ENCODE results near the gene TRIM65. TPM values are rescaled to one million over a fixed set of nuclear protein-coding genes. Genes with fewer than 3 reads are reported as not detected.
A peak's percentile ranks its signal among the peaks of the same experiment; 100 is the strongest.

The TRIM65 gene
- total and polyA plus RNA-seq, 2 of the 13 experiments (the other 11 are each of a cell fraction or from before 2014, with no cell fraction given): 10.3 to 22.4 TPM

DNA sequence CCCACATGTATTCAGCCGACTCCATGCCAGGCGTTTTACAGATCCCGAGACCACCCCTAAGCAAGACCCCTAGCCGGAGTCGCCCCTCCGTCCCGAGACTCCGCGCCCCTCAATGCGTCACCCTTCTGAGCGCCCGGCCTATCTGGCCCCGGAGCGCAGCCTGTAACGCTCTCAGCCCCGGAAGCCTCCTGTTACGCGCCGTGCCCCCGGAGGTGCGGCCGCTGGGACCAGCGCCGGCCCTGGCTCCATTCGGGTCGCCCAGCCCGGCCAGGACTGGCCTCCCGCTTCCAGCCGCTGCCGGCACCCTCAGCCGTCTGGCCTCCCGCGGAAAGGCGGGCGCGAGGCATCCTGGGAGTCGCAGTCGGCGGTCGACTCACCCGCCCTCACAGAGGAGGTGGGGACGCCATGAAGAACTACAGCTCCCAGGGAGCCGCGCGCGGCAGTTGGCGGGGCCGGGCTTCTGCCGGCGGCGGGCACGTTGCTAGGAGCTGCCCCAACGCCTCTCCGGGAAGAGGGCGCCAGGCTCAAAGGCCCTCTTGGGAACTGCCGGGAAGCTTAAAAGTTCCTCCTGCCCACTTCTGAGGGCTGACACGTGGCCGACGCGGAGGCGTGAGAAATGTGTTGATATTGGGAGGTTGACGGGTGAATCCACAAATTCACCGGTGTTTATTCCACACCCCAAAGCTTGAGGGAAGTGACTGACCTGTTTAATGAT is 44.1 kb upstream of the TRIM65 start, which contains the start of gene FBF1 (continued):
- TF ChIP-seq, protein P1, sequence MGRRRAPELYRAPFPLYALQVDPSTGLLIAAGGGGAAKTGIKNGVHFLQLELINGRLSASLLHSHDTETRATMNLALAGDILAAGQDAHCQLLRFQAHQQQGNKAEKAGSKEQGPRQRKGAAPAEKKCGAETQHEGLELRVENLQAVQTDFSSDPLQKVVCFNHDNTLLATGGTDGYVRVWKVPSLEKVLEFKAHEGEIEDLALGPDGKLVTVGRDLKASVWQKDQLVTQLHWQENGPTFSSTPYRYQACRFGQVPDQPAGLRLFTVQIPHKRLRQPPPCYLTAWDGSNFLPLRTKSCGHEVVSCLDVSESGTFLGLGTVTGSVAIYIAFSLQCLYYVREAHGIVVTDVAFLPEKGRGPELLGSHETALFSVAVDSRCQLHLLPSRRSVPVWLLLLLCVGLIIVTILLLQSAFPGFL (CRISPR knock-in tag; IDR thresholded peaks at IDR 0.05): no peak
- TF ChIP-seq ZNF644 (CRISPR knock-in tag; IDR thresholded peaks at IDR 0.05; ENCODE audit: low read depth): no peak
- no peak for TF ChIP-seq ZFP41 (CRISPR knock-in tag; IDR thresholded peaks at IDR 0.05; ENCODE audit: borderline replicate concordance)
- no peak for TF ChIP-seq MBNL3 (CRISPR knock-in tag; conservative IDR thresholded peaks at IDR 0.05)
- TF ChIP-seq, protein P2, sequence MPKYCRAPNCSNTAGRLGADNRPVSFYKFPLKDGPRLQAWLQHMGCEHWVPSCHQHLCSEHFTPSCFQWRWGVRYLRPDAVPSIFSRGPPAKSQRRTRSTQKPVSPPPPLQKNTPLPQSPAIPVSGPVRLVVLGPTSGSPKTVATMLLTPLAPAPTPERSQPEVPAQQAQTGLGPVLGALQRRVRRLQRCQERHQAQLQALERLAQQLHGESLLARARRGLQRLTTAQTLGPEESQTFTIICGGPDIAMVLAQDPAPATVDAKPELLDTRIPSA (CRISPR knock-in tag; IDR thresholded peaks at IDR 0.05; ENCODE audit: borderline replicate concordance): peak; percentile 74
- TF ChIP-seq, protein P3, sequence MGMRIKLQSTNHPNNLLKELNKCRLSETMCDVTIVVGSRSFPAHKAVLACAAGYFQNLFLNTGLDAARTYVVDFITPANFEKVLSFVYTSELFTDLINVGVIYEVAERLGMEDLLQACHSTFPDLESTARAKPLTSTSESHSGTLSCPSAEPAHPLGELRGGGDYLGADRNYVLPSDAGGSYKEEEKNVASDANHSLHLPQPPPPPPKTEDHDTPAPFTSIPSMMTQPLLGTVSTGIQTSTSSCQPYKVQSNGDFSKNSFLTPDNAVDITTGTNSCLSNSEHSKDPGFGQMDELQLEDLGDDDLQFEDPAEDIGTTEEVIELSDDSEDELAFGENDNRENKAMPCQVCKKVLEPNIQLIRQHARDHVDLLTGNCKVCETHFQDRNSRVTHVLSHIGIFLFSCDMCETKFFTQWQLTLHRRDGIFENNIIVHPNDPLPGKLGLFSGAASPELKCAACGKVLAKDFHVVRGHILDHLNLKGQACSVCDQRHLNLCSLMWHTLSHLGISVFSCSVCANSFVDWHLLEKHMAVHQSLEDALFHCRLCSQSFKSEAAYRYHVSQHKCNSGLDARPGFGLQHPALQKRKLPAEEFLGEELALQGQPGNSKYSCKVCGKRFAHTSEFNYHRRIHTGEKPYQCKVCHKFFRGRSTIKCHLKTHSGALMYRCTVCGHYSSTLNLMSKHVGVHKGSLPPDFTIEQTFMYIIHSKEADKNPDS (CRISPR knock-in tag; IDR thresholded peaks at IDR 0.05): peak; percentile 85
- TF ChIP-seq, protein P4, sequence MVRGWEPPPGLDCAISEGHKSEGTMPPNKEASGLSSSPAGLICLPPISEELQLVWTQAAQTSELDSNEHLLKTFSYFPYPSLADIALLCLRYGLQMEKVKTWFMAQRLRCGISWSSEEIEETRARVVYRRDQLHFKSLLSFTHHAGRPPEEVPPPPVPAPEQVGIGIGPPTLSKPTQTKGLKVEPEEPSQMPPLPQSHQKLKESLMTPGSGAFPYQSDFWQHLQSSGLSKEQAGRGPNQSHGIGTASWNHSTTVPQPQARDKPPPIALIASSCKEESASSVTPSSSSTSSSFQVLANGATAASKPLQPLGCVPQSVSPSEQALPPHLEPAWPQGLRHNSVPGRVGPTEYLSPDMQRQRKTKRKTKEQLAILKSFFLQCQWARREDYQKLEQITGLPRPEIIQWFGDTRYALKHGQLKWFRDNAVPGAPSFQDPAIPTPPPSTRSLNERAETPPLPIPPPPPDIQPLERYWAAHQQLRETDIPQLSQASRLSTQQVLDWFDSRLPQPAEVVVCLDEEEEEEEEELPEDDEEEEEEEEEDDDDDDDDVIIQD (CRISPR knock-in tag; IDR thresholded peaks at IDR 0.05; ENCODE audit: low read depth): peak; percentile 83; the same call in 1 of the 2 replicates
- 0 out of 2 replicates have a peak, but pooled peaks have one; percentile 37 for TF ChIP-seq ZNF570 (CRISPR knock-in tag; IDR thresholded peaks at IDR 0.05; ENCODE audit: borderline replicate concordance)
- TF ChIP-seq ZMYM2 (CRISPR knock-in tag; IDR thresholded peaks at IDR 0.05): no peak
- TF ChIP-seq RARG (CRISPR knock-in tag; IDR thresholded peaks at IDR 0.05; ENCODE audit: low read depth): no peak
- no peak for TF ChIP-seq HOXA7 (CRISPR knock-in tag; IDR thresholded peaks at IDR 0.05)
- TF ChIP-seq GTF3A (CRISPR knock-in tag; conservative IDR thresholded peaks at IDR 0.05): peak; percentile 95; the same call in 1 of the 2 replicates
- TF ChIP-seq CBFB (CRISPR knock-in tag; IDR thresholded peaks at IDR 0.05): peak; percentile 95
- TF ChIP-seq NONO (IDR thresholded peaks at IDR 0.05): no peak
- TF ChIP-seq NONO (CRISPR knock-in tag; conservative IDR thresholded peaks at IDR 0.05): peak; percentile 98
- TF ChIP-seq ZNF891 (CRISPR knock-in tag; IDR thresholded peaks at IDR 0.05): peak; percentile 82; the same call in 1 of the 2 replicates
- TF ChIP-seq ZNF121 (CRISPR knock-in tag; IDR thresholded peaks at IDR 0.05): no peak; the same call in 1 of the 2 replicates
- peak; percentile 84 for TF ChIP-seq SPEN (CRISPR knock-in tag; IDR thresholded peaks at IDR 0.05; ENCODE audit: low read depth)
- TF ChIP-seq ZNF746 (CRISPR knock-in tag; IDR thresholded peaks at IDR 0.05): peak; percentile 53
- TF ChIP-seq ZZZ3 (CRISPR knock-in tag; IDR thresholded peaks at IDR 0.05; ENCODE audit: borderline replicate concordance): peak; percentile 84; the same call in 1 of the 2 replicates
- TF ChIP-seq ZBTB7A (CRISPR knock-in tag; IDR thresholded peaks at IDR 0.05): peak; percentile 45; the same call in 1 of the 2 replicates
- TF ChIP-seq, protein P5, sequence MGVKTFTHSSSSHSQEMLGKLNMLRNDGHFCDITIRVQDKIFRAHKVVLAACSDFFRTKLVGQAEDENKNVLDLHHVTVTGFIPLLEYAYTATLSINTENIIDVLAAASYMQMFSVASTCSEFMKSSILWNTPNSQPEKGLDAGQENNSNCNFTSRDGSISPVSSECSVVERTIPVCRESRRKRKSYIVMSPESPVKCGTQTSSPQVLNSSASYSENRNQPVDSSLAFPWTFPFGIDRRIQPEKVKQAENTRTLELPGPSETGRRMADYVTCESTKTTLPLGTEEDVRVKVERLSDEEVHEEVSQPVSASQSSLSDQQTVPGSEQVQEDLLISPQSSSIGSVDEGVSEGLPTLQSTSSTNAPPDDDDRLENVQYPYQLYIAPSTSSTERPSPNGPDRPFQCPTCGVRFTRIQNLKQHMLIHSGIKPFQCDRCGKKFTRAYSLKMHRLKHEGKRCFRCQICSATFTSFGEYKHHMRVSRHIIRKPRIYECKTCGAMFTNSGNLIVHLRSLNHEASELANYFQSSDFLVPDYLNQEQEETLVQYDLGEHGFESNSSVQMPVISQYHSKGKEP (CRISPR knock-in tag; IDR thresholded peaks at IDR 0.05): peak; percentile 55

Measured in HepG2 (cell line).